NT2/D1 (cell line): ENCODE results near the gene LYPD5.

Experiments used
- SUZ12 ChIP-seq: IDR thresholded peaks from 2 replicates; pipeline ENCODE4 v1.6.1; 2011; ENCODE audit not compliant: insufficient read length, insufficient read depth; ENCODE audit errors: extremely low read depth
- ZNF274 ChIP-seq: IDR thresholded peaks from 2 replicates; pipeline ENCODE4 v1.6.1; 2011; ENCODE audit warnings: mild to moderate bottlenecking, low read depth, low read length

GRCh38 chr19:43798546-43799409, 3.5 kb downstream of the LYPD5 start:
- TF ChIP-seq ZNF274 (no peak), SUZ12 (no peak)
